H4 (cell line): ENCODE measurements around the gene ZNF23. TPM values are rescaled to one million over a fixed set of nuclear protein-coding genes. Genes with fewer than 3 reads are reported as not detected.
A peak's percentile ranks its signal among the peaks of the same experiment; 100 is the strongest.
"Not testable (repeated sequence)": the region's sequence is repeated elsewhere in the genome, so short reads cannot be mapped to it uniquely, and the experiment has no call there.

ENCODE experiments used
- DNase-seq: peaks from one replicate; pipeline ENCODE4 v3.0.0-alpha.2; 2015; ENCODE audit warnings: low spot score
- total RNA-seq: library from RNA; depleted of rRNA; stranded (reverse); fragments of >200 nt; shearing (Covaris generic); gene quantifications from 2 replicates; pipeline ENCODE4 v1.2.3, GENCODE V29; 2014; rRNA removed

ZNF23 gene
- total RNA-seq, result 9.0 and 10.0 TPM in 2 replicates

DNA sequence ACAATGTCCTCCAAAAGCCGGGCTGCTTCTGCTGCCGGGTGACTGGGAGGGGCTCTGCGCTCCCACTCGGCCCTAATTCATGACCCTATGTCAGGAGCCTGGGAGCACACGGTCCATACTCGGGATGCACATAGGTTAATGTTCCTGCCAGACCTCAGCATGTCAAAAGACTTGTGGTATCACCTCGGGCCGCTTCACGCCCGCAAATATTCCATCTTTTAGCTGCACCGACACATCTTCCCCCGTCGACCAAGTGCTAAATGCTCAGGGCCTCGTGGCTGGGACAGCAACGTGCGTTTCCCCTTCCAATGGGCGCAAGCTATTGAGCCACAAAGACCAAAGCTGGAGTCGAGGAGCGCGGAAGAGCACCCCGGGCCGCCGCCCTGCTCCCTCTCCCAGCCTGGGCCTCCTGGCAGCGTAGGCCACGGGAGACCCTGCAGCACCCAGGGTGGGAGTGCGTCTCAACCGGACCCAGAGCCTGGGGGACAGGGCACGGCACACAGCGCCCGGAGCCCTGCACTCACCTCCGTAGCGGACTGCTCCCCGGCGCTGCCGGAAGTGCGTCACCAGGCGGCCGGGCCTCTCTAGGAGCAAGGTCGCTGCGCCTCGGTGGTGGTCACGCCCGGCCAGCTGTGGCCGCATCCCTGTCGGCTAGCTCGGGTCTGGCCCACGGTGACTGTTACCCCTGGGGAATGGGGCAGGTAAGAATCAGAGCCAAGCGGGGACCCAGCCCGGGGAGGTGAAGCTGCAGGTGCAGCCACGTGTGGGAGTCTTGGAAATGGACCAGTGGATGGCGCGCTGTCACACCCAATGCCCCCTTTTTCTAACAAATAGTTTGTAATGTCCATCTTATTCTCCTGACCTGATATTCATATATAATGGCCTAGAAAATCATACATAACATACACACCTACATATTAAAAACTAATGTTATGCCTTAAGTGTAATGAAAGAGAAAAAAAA, at the start of gene ZNF23:
Gene ZNF23, minus strand, starts transcription at position 562 of the 963 bp plus-strand sequence. CDS start 5,451 bp downstream, outside the sequence.
- peak; percentile 63 for DNase-seq

DNA sequence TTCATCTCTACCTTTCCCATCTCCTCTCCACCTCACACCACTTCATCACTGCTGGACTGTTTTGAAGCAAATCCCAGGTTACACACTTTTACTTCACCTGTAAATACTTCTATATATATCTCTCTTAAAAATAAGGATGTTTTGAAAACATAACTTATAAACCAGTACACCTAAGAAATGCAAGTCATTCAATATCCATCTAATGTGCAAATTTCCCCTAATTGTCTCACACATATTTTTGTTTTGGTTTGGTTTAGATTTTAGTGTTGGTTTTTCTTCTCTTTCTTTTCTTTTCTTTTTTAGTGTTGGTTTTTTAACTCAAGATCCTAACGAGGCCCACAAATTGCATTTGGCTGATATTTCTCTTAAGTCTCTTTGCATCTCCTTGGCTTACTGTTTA, 45.0 kb upstream of the ZNF23 start:
- no peak for DNase-seq

DNA sequence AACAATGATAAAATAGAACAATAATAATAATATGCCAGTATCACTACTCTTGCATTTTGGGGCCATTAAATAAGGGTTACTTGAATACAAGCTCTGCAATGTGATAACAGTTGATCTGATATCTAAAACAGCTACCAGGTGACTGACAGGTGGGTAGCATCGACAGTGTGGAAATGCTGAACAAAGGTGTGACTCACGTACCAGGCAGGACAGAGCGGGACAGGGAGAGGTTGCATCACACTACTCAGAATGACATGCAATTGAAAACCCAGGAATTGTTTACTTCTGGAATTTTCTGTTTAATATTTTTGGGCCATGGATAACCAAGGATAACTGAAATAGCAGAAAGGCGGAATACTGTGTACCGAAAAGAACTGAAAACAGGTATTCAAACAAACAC, 42.9 kb upstream of the ZNF23 start:
- no peak for DNase-seq

- not testable (repeated sequence) for DNase-seq
Observed at GRCh38 chr16:71504051-71504450, 42.0 kb upstream of the ZNF23 start.

DNA sequence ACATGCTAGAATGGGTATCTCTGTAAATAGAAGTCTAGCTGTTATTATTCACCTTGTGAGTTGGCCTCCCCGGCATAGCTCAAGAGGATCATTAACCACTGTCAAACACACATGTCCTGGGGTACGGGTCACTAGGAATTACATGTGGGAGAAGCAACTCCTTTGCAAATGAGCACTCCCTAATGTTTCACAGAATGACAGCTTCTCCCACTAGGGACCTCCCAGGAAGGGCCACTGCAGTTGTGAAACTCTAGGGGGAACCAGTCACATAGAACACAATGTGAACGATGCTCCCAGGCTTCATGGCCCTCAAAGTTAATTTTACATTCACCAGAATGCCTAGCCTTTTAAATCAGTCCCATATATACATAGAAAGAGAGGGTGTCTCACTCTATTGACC, 39.5 kb upstream of the ZNF23 start:
- no peak for DNase-seq

- no peak for DNase-seq
Observed at GRCh38 chr16:71500964-71501363, 38.9 kb upstream of the ZNF23 start.

- peak; percentile 48 for DNase-seq
Observed at GRCh38 chr16:71499775-71500364, 37.8 kb upstream of the ZNF23 start.

DNA sequence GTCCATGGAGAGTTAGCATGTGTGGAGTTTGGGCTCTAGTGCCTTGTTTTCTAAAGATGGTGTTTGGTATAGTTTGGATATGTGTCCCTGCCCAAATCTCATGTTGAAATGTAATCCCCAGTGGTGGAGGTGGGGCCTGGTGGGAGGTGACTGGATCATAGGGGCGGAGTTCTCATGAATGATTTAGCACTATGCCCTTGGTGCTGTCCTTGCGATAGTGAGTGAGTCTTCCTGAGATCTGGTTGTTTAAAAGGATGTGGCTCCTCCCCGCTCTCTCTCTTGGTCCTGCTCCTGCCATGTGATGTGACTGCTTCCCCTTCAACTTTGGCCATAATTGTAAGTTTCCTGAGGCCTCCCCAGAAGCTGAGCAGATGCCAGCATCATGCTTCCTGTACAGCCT, 36.0 kb upstream of the ZNF23 start:
- no peak for DNase-seq

GRCh38 chr16:71493213-71493612, 31.2 kb upstream of the ZNF23 start:
- no peak for DNase-seq

DNA sequence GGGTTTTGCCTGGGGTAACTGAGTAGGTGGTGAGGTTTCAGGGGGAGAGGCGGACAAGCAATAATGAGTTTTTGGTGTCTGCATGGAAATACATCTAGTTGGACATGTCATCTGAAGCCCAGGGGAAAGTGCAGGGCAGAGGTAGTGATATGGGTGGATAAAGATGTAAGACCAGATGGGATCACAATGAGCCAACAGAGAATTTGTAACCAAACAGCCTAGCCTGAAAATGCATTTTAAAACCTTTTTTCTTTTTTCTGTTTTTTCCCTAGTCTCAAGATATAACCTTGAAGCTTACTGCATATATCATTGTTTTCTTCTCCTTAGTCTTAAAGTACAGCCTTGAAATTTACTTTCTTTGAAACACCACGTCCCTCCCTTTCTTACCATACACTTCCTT, 30.7 kb upstream of the ZNF23 start:
- DNase-seq, result no peak

DNA sequence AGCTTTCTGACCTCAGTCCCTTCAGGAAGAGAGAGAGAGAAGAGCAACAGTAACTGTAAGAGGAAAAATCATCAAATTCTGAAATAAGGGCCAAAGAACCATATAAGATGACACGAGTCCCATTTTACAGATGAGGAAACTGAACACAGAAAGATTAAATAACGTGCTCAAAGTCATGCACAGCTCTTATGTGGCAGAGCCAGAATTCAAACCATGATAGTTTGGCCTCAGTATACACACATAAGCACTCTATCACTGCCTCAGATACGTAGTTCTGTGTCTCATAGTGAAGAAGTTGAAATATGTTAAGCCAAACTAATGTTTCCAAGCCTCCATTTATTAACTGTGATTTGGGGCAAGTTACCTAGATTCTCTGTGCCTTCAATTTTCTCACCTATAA, 29.0 kb upstream of the ZNF23 start:
- DNase-seq, result no peak

- no peak for DNase-seq
Observed at GRCh38 chr16:71490361-71490760, 28.3 kb upstream of the ZNF23 start.

GRCh38 chr16:71489122-71489521, 27.1 kb upstream of the ZNF23 start, which contains the start of gene ZNF19:
ZNF19 (minus strand) TSS chr16:71489324; CDS start chr16:71482114, 7,210 bp downstream.
- DNase-seq, result no peak

DNA sequence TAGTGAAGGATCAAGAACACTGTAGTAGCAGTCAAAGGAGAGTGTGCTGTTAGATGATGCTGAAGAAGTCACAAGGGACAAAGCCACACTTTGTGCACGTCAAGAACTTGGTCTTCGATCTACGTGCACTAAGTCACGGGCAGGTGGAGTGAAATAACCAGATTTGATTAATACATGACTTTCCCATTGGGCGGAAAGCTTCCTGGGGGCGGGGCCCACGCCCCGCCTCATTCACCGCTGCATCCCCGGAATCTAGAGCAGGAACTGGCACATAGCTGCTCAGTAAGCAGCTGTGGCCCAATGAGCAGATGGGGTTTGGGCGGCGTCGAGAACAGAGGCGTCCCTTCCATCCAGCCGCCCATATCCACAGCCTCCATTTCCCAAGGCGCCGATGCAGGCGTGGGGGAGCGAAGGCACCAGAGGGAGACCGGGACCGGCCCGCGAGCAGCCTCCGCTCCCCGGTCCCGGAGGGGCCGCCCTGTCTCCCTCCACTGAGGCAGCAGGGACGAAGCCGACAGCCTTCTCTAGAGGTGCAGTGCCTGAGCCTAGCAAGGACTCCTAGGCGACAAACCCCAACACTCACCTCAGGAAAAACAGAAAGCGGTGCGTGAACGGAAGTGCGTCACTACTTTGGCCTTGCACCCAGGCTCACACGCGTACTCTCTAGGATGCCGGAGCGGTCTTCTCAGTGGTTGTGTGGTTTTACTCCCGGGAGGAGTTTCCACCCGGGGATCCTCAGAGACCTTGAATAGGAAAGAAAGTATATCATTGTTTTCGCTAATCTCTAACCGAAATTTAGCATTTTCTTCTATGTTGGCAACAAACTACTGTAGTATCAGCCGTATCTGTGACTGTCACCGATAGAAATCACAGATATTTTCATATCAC, 22.2 kb upstream of the ZNF23 start:
- peak; percentile 89 for DNase-seq

GRCh38 chr16:71482569-71482968, 20.5 kb upstream of the ZNF23 start:
- DNase-seq, result no peak

- no peak for DNase-seq
Observed at GRCh38 chr16:71480956-71481355, 18.9 kb upstream of the ZNF23 start.

DNA sequence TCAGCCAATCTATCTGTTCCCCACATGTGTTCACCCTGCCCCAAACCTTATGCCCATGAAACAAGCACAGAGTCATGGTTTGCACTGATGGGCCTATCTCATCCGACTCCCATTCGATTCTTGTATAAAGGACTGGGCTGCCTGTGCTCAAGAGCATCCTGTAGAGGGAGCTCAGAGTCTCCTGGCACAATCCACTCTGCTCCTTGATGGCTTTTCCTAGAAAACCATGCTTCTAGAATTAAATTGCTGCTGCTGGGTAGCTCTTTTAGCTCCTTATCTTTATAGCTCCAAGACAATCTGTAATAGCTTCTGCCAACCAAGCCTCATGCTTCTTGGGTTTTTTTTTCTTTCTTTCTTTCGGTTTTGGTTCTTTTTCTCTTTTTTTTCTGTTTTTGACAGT, 17.4 kb upstream of the ZNF23 start:
- DNase-seq, result peak; percentile 10

DNA sequence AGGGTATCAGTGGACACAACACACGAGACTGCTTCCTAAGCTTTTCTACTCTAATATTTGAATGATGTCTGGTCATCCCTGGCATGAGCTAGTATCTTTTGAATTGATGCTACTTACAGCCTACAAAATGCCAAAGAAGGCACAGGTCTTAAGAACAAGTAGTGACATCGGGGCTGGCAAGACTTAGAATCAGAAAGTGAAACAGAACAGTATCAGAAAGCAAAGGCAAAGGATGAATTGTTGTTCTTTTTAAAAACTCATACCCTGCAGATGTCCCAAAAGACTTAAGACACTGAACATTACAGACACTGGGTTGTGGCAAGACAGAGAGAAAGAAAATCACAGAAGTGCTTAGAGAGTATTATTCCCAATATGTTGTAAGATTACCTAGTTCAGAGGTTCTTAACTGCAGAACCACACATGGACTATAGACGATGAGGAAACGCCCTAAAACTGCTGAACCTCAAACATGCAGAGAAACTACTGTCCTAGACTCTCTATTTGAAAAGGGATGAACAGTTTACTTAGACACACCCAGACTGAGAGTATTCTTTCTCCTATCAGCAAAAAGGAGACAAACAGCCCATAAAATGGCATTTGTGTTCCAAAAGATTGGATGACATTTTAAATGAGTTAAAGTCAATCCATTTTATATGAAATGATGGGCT, 14.5 kb upstream of the ZNF23 start:
- no peak for DNase-seq

DNA sequence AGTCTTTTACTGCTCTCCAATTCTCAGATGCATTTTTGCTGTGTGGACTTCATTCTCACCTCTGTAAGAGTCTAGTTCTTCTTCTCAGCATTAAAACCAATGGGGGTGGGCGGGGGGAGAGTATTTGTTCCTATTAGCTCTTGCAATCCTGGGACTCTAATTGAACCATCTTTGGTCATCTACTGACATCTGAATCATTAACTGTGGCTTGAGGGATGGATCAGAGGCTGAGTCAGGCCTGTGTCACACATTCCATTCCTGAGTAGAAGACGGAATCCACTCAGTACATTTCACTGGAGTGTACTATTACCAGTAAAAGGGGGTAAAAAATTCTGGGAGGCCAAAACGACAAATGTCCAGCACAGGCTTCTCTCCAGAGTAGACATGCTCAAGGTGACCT, 12.8 kb upstream of the ZNF23 start:
- no peak for DNase-seq

DNA sequence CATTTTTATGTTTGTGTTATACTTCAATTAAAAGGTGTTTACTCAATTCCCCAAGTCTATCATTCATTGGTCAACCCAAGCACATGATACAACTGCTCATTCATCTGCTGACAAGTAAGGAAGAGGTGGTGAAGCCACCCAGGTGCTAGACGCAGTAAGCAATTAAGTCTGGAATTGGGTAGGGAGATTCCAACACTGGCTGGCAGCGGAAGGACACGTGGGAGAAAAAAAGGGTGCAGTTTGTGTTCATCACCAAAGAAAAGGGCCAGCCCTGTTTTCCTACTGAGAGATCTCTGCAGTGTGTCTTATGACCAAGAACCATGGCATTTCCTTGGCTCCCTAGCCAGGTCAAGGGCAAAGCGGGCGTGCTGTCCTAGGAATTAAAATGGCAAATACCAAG, 11.8 kb upstream of the ZNF23 start:
- DNase-seq, result no peak

DNA sequence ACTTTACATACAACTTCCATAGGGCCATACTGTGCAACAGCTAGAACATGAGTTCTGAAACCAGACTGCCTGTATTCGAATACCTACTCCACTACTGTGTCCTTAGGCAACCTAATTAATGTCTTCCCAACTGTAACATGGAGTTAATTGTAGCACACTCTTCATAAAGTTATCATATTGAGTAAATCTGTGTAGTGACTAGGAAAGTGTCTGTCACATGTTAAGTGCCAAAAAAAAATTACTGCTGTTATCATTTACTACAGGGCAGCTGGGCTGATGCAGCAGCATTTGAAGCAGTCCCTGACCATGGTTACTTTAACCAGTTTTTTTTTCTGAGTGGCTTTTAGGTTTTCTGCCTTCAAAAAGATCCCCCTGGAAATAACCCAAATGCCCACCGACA, 10.9 kb upstream of the ZNF23 start:
- no peak for DNase-seq
